A549 (cell line): Measurements from ENCODE around the gene ADAMTS2. TPM values are rescaled to one million over a fixed set of nuclear protein-coding genes. Genes with fewer than 3 reads are reported as not detected.

Experiments used
- ATAC-seq, 2 experiments: fragments of 200-7000 bp in 1 of 2; fragments of >200 bp in 1 of 2; cut with Nextera tagmentation in 1 of 2; cut with Tn5 transposase in 1 of 2; 3 replicates each; pipeline versions ENCODE4 v1.8.0 to v1.9.1; 2018 to 2020; ENCODE audit warnings: mild to moderate bottlenecking in 1 of 2, moderate library complexity in 1 of 2
- CTCF ChIA-PET: fragments of 300-600 bp; sonication (Branson Sonifier 250); formaldehyde crosslinking; extraction: SDS; loops from one replicate; lab custom pipeline; 2021; ENCODE audit warnings: antibody characterized with exemption, inconsistent platforms; lab: Yijun Ruan, JAX
- POLR2A ChIA-PET: fragments of 350-600 bp; formaldehyde crosslinking; extraction: SDS; loops from one replicate; lab custom pipeline; 2021; ENCODE audit warnings: antibody characterized with exemption, inconsistent platforms; lab: Yijun Ruan, JAX
- DNase-seq, 2 experiments: peaks; one replicate each; pipeline versions ENCODE4 v3.0.0 to v3.0.0-alpha.2; 2011 to 2016; ENCODE audit warnings: low read depth in 1 of 2, low spot score in 1 of 2
- FAIRE-seq: peaks from 2 replicates; lab custom pipeline; 2011; peaks lifted over from hg19 to GRCh38; lab: Jason Lieb, UNC
- H3K27ac ChIP-seq, 2 experiments: fragments of >200 bp; sonication (Bioruptor Twin); formaldehyde crosslinking; 3 replicates each; pipeline ENCODE4 v1.5.1; 2016 to 2017
- H3K4me1 ChIP-seq: fragments of >200 bp; sonication (Bioruptor Twin); formaldehyde crosslinking; 3 replicates; pipeline ENCODE4 v1.6.1; 2016
- H3K4me2 ChIP-seq: fragments of >200 bp; sonication (Bioruptor Twin); formaldehyde crosslinking; 3 replicates; pipeline ENCODE4 v1.6.1; 2016
- H3K4me3 ChIP-seq: fragments of >200 bp; sonication (Bioruptor Twin); formaldehyde crosslinking; 3 replicates; pipeline ENCODE4 v1.5.1; 2016
- H3K9me3 ChIP-seq: fragments of >200 bp; sonication (Bioruptor Twin); formaldehyde crosslinking; 3 replicates; pipeline ENCODE4 v1.6.1; 2016
- ATOH8 ChIP-seq: fragments of 250-450 bp; sonication (Bioruptor Pico); IDR thresholded peaks from 2 replicates; pipeline ENCODE4 v1.5.0; 2020; ENCODE audit warnings: low read depth, mild to moderate bottlenecking, moderate library complexity
- BHLHE40 ChIP-seq: IDR thresholded peaks from 2 replicates; pipeline ENCODE4 v1.6.1; 2012; ENCODE audit warnings: low read depth, low read length, inconsistent platforms
- CBX2 ChIP-seq: fragments of 200-600 bp; sonication (generic); IDR thresholded peaks from 2 replicates; pipeline ENCODE4 v1.6.1; 2016; ENCODE audit warnings: low read depth, mild to moderate bottlenecking, borderline replicate concordance
- CBX8 ChIP-seq: fragments of 200-600 bp; sonication (generic); IDR thresholded peaks from 2 replicates; pipeline ENCODE4 v1.6.1; 2016
- E2F6 ChIP-seq: IDR thresholded peaks from 2 replicates; pipeline ENCODE4 v1.6.1; 2012; ENCODE audit warnings: low read depth, borderline replicate concordance
- EHF ChIP-seq: fragments of 250-450 bp; sonication (Bioruptor Pico); IDR thresholded peaks from 2 replicates; pipeline ENCODE4 v1.5.0; 2020; ENCODE audit warnings: mild to moderate bottlenecking
- EHMT2 ChIP-seq: fragments of 200-600 bp; sonication (generic); IDR thresholded peaks from 2 replicates; pipeline ENCODE4 v1.6.1; 2016; ENCODE audit warnings: antibody characterized with exemption, low read depth, mild to moderate bottlenecking, moderate library complexity
- ELK1 ChIP-seq: fragments of 150-350 bp; IDR thresholded peaks from 2 replicates; pipeline ENCODE4 v1.6.1; 2014; ENCODE audit warnings: low read depth, mild to moderate bottlenecking, low read length
- FOSB ChIP-seq: fragments of 250-450 bp; sonication (Bioruptor Pico); IDR thresholded peaks from 2 replicates; pipeline ENCODE4 v1.5.0; 2020; ENCODE audit warnings: mild to moderate bottlenecking, moderate library complexity
- HDAC2 ChIP-seq: fragments of 200-600 bp; sonication (generic); IDR thresholded peaks from 2 replicates; pipeline ENCODE4 v1.6.1; 2016
- HMGXB4 ChIP-seq: fragments of 250-450 bp; sonication (Bioruptor Pico); IDR thresholded peaks from 2 replicates; pipeline ENCODE4 v1.5.0; 2021; ENCODE audit warnings: mild to moderate bottlenecking, moderate library complexity, borderline replicate concordance
- HOXA7 ChIP-seq: fragments of 250-450 bp; sonication (Bioruptor Pico); IDR thresholded peaks from 2 replicates; pipeline ENCODE4 v1.5.0; 2020; ENCODE audit warnings: mild to moderate bottlenecking, moderate library complexity
- JUNB ChIP-seq: fragments of >200 bp; sonication (Bioruptor Twin); formaldehyde crosslinking; IDR thresholded peaks from 2 replicates; pipeline ENCODE4 v1.6.1; 2016
- KDM5A ChIP-seq: fragments of 200-600 bp; sonication (generic); IDR thresholded peaks from 2 replicates; pipeline ENCODE4 v1.6.1; 2016; ENCODE audit warnings: antibody characterized with exemption, mild to moderate bottlenecking
- NFE2L2 ChIP-seq: fragments of 150-350 bp; conservative IDR thresholded peaks from 2 replicates; pipeline ENCODE4 v1.6.1; 2014; ENCODE audit warnings: low read length
- NPAS2 ChIP-seq: fragments of 250-450 bp; sonication (Bioruptor Pico); IDR thresholded peaks from 2 replicates; pipeline ENCODE4 v1.8.0; 2022; ENCODE audit warnings: mild to moderate bottlenecking, moderate library complexity, borderline replicate concordance
- POLR2AphosphoS2 ChIP-seq: conservative IDR thresholded peaks from 2 replicates; pipeline ENCODE4 v1.6.1; 2012; ENCODE audit warnings: low read length, improper control_type of control experiment, inconsistent platforms
- RARB ChIP-seq: fragments of 250-450 bp; sonication (Bioruptor Pico); IDR thresholded peaks from 2 replicates; pipeline ENCODE4 v1.8.0; 2021; ENCODE audit warnings: mild to moderate bottlenecking, moderate library complexity
- RFX5 ChIP-seq: fragments of 450-650 bp; IDR thresholded peaks from 2 replicates; pipeline ENCODE4 v1.7.1; 2014; ENCODE audit warnings: antibody characterized with exemption, mild to moderate bottlenecking, moderate library complexity
- ZC3H11A ChIP-seq: fragments of 450-650 bp; IDR thresholded peaks from 2 replicates; pipeline ENCODE4 v1.6.1; 2014; ENCODE audit warnings: antibody characterized with exemption, mild to moderate bottlenecking
- ZFP36 ChIP-seq: fragments of 450-650 bp; IDR thresholded peaks from 2 replicates; pipeline ENCODE4 v1.6.1; 2014; ENCODE audit warnings: borderline replicate concordance; ENCODE audit not compliant: partially characterized antibody
- ZSCAN20 ChIP-seq: fragments of 250-450 bp; sonication (Bioruptor Pico); IDR thresholded peaks from 2 replicates; pipeline ENCODE4 v1.8.0; 2022; ENCODE audit warnings: mild to moderate bottlenecking, moderate library complexity
- WGBS: methylation state at CpG from one replicate; pipeline ENCODE4 v1.1.6; 2017; ENCODE audit errors: missing lambda C conversion rate; 5-methylcytosine and 5-hydroxymethylcytosine counted together
- polyA plus RNA-seq, 4 experiments: library from polyadenylated mRNA; depleted of rRNA in 3 of 4; stranded (reverse); fragments of >200 nt; fragmentation: RNase III in 1 of 4; extraction: RNeasy Plus Mini Kit Qiagen cat#74134 plus additional on column Dnase treatment in 1 of 4; gene quantifications; 2 replicates in 3 of 4; 3 replicates in 1 of 4; pipeline ENCODE4 v1.2.3, GENCODE V29; 2011 to 2017

ADAMTS2 gene
- polyA plus RNA-seq, 2 of the 4 experiments (the other 2 are of a cell fraction): not detected

- ChIA-PET CTCF (interaction anchor here (1.2 kb wide), 1 partner anchor 14 kb away, joined by 3 read pairs; no protein-coding TSS in a partner anchor), POLR2A (no interaction called here)
- Histone ChIP-seq H3K27ac (no peak overlapping the region), H3K4me1 (no peaks in the 10 kb centered on the region), H3K4me2 (no peak overlapping the region), H3K4me3 (no peak overlapping the region), H3K9me3 (peaks cover 18% of the 10 kb centered on the region; the same call in 1 of the 3 replicates)
- FAIRE-seq (no peak), ATAC-seq (no peak), DNase-seq (no peak)
- 12% methylated on average over 7 of the region's 7 CpGs for WGBS
- TF ChIP-seq EHF (CRISPR knock-in tag) (no peak), CBX2 (no peak), ATOH8 (CRISPR knock-in tag) (no peak), HDAC2 (no peak), CBX8 (no peak), BHLHE40 (no peak), ZSCAN20 (no peak), JUNB (no peak), HMGXB4 (CRISPR knock-in tag) (no peak), ZFP36 (no peak), NFE2L2 (no peak), POLR2AphosphoS2 (no peak), HOXA7 (CRISPR knock-in tag) (no peak), ELK1 (no peak), EHMT2 (no peak), RARB (no peak), KDM5A (no peak), NPAS2 (no peak)
Measured at GRCh38 chr5:179176166-179176565, 169.1 kb downstream of the ADAMTS2 start.

- TF ChIP-seq E2F6 (no peak), ZC3H11A (no peak), RFX5 (no peak), FOSB (CRISPR knock-in tag) (no peak)
- Histone ChIP-seq H3K4me1 (no peaks in the 10 kb centered on the region), H3K9me3 (peaks cover 13% of the 10 kb centered on the region; the same call in 2 of the 3 replicates), H3K4me3 (no peak overlapping the region), H3K27ac (no peak overlapping the region), H3K4me2 (no peak overlapping the region)
- ATAC-seq (no peak), DNase-seq (no peak), FAIRE-seq (no peak)
- ChIA-PET CTCF (no interaction called here), POLR2A (no interaction called here)
- WGBS: 36% methylated on average over 17 of the region's 20 CpGs
Measured at GRCh38 chr5:179171816-179172745, 173.2 kb downstream of the ADAMTS2 start.
